PC-9 (cell line): ENCODE results near the gene TBCC. TPM values are rescaled to one million over a fixed set of nuclear protein-coding genes. Genes with fewer than 3 reads are reported as not detected.

Experiments
- BruUV-seq: library from RNA; stranded (reverse); fragments of 400-500 nt; replicated peaks from 2 replicates; lab custom pipeline; 2021; lab: Mats Ljungman, UMichigan
- CTCF ChIA-PET: fragments of 300-600 bp; sonication (Branson Sonifier 250); formaldehyde crosslinking; loops from one replicate; lab custom pipeline; 2022; ENCODE audit warnings: antibody characterized with exemption; lab: Charles Lee
- POLR2A ChIA-PET: fragments of 300-600 bp; sonication (Branson Sonifier 250); formaldehyde crosslinking; loops from one replicate; lab custom pipeline; 2022; ENCODE audit warnings: antibody characterized with exemption; ENCODE audit not compliant: unreplicated experiment; lab: Charles Lee
- DNase-seq, 2 experiments: peaks; one replicate each; pipeline versions ENCODE4 v3.0.0 to v3.0.0-alpha.2; 2015 to 2022; ENCODE audit warnings: mixed read lengths in 1 of 2
- H2AFZ ChIP-seq: fragments of 200-600 bp; sonication (generic); 2 replicates; pipeline ENCODE4 v1.8.1; 2017; ENCODE audit warnings: antibody characterized with exemption
- H3F3A ChIP-seq: fragments of 200-600 bp; sonication (generic); 2 replicates; pipeline ENCODE4 v1.8.1; 2017; ENCODE audit warnings: antibody characterized with exemption, mild to moderate bottlenecking, low read depth; ENCODE audit not compliant: insufficient read depth
- H3K27ac ChIP-seq: fragments of 200-600 bp; sonication (generic); 2 replicates; pipeline ENCODE4 v1.6.1; 2016; ENCODE audit warnings: mixed run types
- H3K27me3 ChIP-seq: fragments of 200-600 bp; sonication (generic); 2 replicates; pipeline ENCODE4 v1.6.1; 2016; ENCODE audit warnings: low read depth, mixed run types; ENCODE audit not compliant: insufficient read depth
- H3K36me3 ChIP-seq: fragments of 200-600 bp; sonication (generic); 2 replicates; pipeline ENCODE4 v1.6.1; 2016; ENCODE audit warnings: low read depth, mixed run types
- H3K4me1 ChIP-seq: fragments of 200-600 bp; sonication (generic); replicated peaks from 2 replicates; pipeline ENCODE4 v1.6.1; 2016; ENCODE audit warnings: mixed run types; ENCODE audit not compliant: insufficient read depth
- H3K4me2 ChIP-seq: fragments of 200-600 bp; sonication (generic); 2 replicates; pipeline ENCODE4 v1.6.1; 2017; ENCODE audit warnings: mixed run types
- H3K4me3 ChIP-seq: fragments of 200-600 bp; sonication (generic); 2 replicates; pipeline ENCODE4 v1.6.1; 2016; ENCODE audit warnings: mixed run types
- H3K79me2 ChIP-seq: fragments of 200-600 bp; sonication (generic); 2 replicates; pipeline ENCODE4 v1.6.1; 2017; ENCODE audit warnings: low read depth, mixed run types
- H3K9me2 ChIP-seq: fragments of 200-600 bp; sonication (generic); 2 replicates; pipeline ENCODE4 v1.8.1; 2017; ENCODE audit warnings: mild to moderate bottlenecking; ENCODE audit not compliant: insufficient read depth
- H3K9me3 ChIP-seq: fragments of 200-600 bp; sonication (generic); 2 replicates; pipeline ENCODE4 v1.8.1; 2016; ENCODE audit warnings: low read depth; ENCODE audit not compliant: insufficient read depth
- H4K20me1 ChIP-seq: fragments of 200-600 bp; sonication (generic); 2 replicates; pipeline ENCODE4 v1.8.1; 2017; ENCODE audit not compliant: insufficient read depth
- EZH2 ChIP-seq: fragments of 200-600 bp; sonication (generic); IDR thresholded peaks from 2 replicates; pipeline ENCODE4 v1.8.0; 2017; ENCODE audit warnings: antibody characterized with exemption, low read depth
- intact Hi-C: fragments of 100-400 bp; cut with micrococcal nuclease; formaldehyde crosslinking; loops from one replicate; pipeline ENCODE4 v1.10.0; 2022; ENCODE audit not compliant: unreplicated experiment
- total RNA-seq: library from RNA; stranded (reverse); gene quantifications from 2 replicates; pipeline ENCODE4 v1.2.3, GENCODE V29; 2021
- TF ChIP-seq, protein P1 (sequence below): fragments of 200-600 bp; sonication (generic); conservative IDR thresholded peaks from 2 replicates; pipeline ENCODE4 v1.6.1; 2017; ENCODE audit warnings: mixed run types, antibody characterized with exemption, mild to moderate bottlenecking, moderate library complexity

TBCC gene
- total RNA-seq, 1 experiment from 2014 or later, result 12.3 TPM

DNA sequence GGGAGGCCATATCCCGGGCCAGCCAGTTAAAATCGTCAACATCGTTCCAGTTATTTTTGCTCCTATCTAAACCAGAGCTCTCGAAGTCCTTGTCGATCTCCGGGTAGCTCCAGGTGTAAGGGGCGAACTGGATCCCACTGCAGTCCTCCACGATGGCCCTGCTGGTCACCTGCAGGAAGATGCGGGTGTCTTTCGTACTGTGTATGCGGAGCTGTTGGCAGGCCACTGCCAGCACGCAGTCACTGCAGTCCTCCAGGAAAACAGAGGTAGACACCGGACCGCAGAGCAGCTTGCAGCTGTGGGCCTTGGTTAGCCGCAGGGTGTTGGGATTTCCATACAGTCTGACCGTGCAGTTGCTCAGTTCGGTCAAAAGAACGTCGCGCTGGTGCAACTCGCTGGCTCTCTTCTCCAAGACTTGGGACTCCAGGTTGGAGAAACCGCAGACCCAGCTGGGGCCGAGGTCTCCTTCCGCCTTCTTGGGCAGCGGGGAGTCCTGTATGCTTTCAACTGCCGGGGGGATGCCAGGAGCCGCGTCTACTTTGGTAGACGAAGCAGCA, 742 bp downstream of the TBCC start:
- H4K20me1 ChIP-seq, result peaks cover 13% of the 10 kb centered on the region; the same call in 1 of the 2 replicates
- peak in 1 of 2 experiments; percentile 10 for DNase-seq
- H3K27me3 ChIP-seq, result no peaks in the 10 kb centered on the region
- no peak overlapping the region for H3K27ac ChIP-seq
- peaks cover 15% of the 10 kb centered on the region; the same call in 1 of the 2 replicates for H3F3A ChIP-seq
- H3K36me3 ChIP-seq, result peaks cover 3% of the 10 kb centered on the region; the same call in 1 of the 2 replicates
- H3K9me2 ChIP-seq, result no peaks in the 10 kb centered on the region
- H3K9me3 ChIP-seq, result no peaks in the 10 kb centered on the region
- peaks cover 19% of the 10 kb centered on the region for H3K4me1 ChIP-seq
- intact Hi-C loops, result no loop called here
- no TSS peak for BruUV-seq
- POLR2A ChIA-PET, result interaction anchor here (0.6 to 1.9 kb wide), 7 partner anchors 37 to 405 kb away, joined by 3 to 50 read pairs (median 8); partner anchors contain the start of genes BICRAL and RPL7L1
- CTCF ChIA-PET, result no interaction called here
- H3K79me2 ChIP-seq, result peaks cover 21% of the 10 kb centered on the region
- H3K4me3 ChIP-seq, result peak overlapping the region; percentile 78
- H2AFZ ChIP-seq, result peak overlapping the region; percentile 98
- H3K4me2 ChIP-seq, result peak overlapping the region; percentile 97
- TF ChIP-seq EZH2, result no peak
- TF ChIP-seq, protein P1, sequence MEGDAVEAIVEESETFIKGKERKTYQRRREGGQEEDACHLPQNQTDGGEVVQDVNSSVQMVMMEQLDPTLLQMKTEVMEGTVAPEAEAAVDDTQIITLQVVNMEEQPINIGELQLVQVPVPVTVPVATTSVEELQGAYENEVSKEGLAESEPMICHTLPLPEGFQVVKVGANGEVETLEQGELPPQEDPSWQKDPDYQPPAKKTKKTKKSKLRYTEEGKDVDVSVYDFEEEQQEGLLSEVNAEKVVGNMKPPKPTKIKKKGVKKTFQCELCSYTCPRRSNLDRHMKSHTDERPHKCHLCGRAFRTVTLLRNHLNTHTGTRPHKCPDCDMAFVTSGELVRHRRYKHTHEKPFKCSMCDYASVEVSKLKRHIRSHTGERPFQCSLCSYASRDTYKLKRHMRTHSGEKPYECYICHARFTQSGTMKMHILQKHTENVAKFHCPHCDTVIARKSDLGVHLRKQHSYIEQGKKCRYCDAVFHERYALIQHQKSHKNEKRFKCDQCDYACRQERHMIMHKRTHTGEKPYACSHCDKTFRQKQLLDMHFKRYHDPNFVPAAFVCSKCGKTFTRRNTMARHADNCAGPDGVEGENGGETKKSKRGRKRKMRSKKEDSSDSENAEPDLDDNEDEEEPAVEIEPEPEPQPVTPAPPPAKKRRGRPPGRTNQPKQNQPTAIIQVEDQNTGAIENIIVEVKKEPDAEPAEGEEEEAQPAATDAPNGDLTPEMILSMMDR, result no peak

GRCh38 chr6:42744351-42744893, 1.5 kb downstream of the TBCC start:
- H3K27ac ChIP-seq, result no peak overlapping the region
- POLR2A ChIA-PET, result no interaction called here

DNA sequence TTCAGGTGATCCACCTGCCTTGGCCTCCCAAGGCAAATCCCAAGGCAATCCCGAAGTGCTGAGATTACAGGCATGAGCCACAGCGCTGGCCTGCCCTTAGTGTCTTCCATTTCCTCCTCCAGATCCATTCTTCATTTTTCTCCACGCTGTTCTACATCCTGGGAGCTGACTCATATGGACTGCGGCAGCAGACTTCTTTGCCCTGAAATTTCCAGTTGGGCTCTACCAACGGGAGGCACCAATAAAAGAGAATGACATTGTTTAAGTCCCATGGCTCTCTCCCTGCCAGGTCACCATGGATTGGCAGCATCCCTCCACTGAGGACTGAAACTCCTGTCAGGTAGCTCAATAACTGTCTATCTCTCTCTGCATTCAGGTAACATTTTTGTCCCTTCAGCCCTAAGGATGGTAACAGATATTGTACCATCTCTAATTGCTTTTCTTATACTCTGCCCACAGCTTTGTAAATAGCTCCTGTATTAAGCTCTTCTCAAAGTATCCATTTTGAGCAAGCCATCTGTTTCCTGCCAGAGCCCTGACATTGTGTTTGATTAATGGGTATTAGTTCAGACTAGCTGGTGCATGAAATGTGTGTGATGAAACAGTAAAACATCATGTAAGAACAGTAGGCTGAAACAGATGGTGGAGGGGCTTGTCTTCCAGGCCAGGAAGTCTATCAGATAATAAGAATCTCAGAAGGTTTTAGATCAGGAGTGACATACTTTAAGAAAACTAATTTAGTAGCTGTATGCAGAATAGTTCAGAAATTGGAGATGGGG, 3.6 kb downstream of the TBCC start:
- POLR2A ChIA-PET, result interaction anchor here (0.6 to 0.7 kb wide), 2 partner anchors 742 to 782 kb away, joined by 4 read pairs; no protein-coding TSS in a partner anchor
- intact Hi-C loops, result no loop called here
- H3K4me1 ChIP-seq, result peaks cover 10% of the 10 kb centered on the region
- peaks cover 13% of the 10 kb centered on the region; the same call in 1 of the 2 replicates for H4K20me1 ChIP-seq
- no peak overlapping the region for H3K27ac ChIP-seq
- H3K79me2 ChIP-seq, result peaks cover 21% of the 10 kb centered on the region
- no peaks in the 10 kb centered on the region for H3K36me3 ChIP-seq
- no peaks in the 10 kb centered on the region for H3K9me2 ChIP-seq
- H3K4me3 ChIP-seq, result no peak overlapping the region
- CTCF ChIA-PET, result interaction anchor here (0.5 kb wide), 2 partner anchors 9 to 25 kb away, joined by 5 read pairs; no protein-coding TSS in a partner anchor
- no peak overlapping the region for H3K4me2 ChIP-seq
- no peak for DNase-seq
- no TSS peak for BruUV-seq
- H2AFZ ChIP-seq, result no peak overlapping the region
- TF ChIP-seq EZH2, result no peak
- TF ChIP-seq, protein P1, result no peak
- H3K9me3 ChIP-seq, result no peaks in the 10 kb centered on the region
- peaks cover 12% of the 10 kb centered on the region; the same call in 1 of the 2 replicates for H3F3A ChIP-seq
- no peaks in the 10 kb centered on the region for H3K27me3 ChIP-seq

More at GRCh38 chr6:42744351-42744893, 1.5 kb downstream of the TBCC start:
- intact Hi-C loops, result no loop called here
- CTCF ChIA-PET, result interaction anchor here (0.6 kb wide), 1 partner anchor 91 kb away, joined by 3 read pairs; no protein-coding TSS in a partner anchor
- BruUV-seq, result no TSS peak
- no peaks in the 10 kb centered on the region for H3K27me3 ChIP-seq
- H3K4me2 ChIP-seq, result peak overlapping the region; percentile 97
- peaks cover 15% of the 10 kb centered on the region; the same call in 1 of the 2 replicates for H3F3A ChIP-seq
- H3K9me2 ChIP-seq, result no peaks in the 10 kb centered on the region
- peaks cover 19% of the 10 kb centered on the region for H3K4me1 ChIP-seq
- peak overlapping the region; percentile 78 for H3K4me3 ChIP-seq
- H3K9me3 ChIP-seq, result no peaks in the 10 kb centered on the region
- H4K20me1 ChIP-seq, result peaks cover 13% of the 10 kb centered on the region; the same call in 1 of the 2 replicates
- 0 out of 2 replicates have a peak overlapping the region, but pooled peaks have one; percentile 98 for H2AFZ ChIP-seq
- H3K79me2 ChIP-seq, result peaks cover 21% of the 10 kb centered on the region
- TF ChIP-seq, protein P1, result no peak
- DNase-seq, result no peak
- H3K36me3 ChIP-seq, result peaks cover 3% of the 10 kb centered on the region; the same call in 1 of the 2 replicates
